Prostate gland (tissue), 2 donors: Measurements from ENCODE around the gene TRAF3IP1. TPM values are rescaled to one million over a fixed set of nuclear protein-coding genes. Genes with fewer than 3 reads are reported as not detected.

Experiments
- DNase-seq: peaks from one replicate; pipeline ENCODE4 v3.0.0-alpha.2; 2019; ENCODE audit warnings: low spot score
- H3K27ac ChIP-seq, 2 donors: fragments of 200-600 bp; sonication (generic); 2 replicates each; pipeline ENCODE4 v1.5.1; 2017 to 2019
- H3K27me3 ChIP-seq: fragments of 200-600 bp; sonication (generic); replicated peaks from 2 replicates; pipeline ENCODE4 v1.5.1; 2019; ENCODE audit not compliant: insufficient read depth
- H3K36me3 ChIP-seq, 2 donors: fragments of 200-600 bp; sonication (generic); 1 replicate in 1 of 2; 2 replicates in 1 of 2; pipeline versions ENCODE4 v1.5.1 to v1.8.1; 2017 to 2019
- H3K4me1 ChIP-seq: fragments of 200-600 bp; sonication (generic); replicated peaks from 2 replicates; pipeline ENCODE4 v1.5.1; 2019
- H3K4me3 ChIP-seq, 2 donors: fragments of 200-600 bp; sonication (generic); 2 replicates each; pipeline ENCODE4 v1.5.1; 2017 to 2019
- H3K9me3 ChIP-seq: fragments of 200-600 bp; sonication (generic); 2 replicates; pipeline ENCODE4 v1.5.1; 2017
- POLR2A ChIP-seq: fragments of 450-650 bp; IDR thresholded peaks from one replicate; pipeline ENCODE4 v1.6.1; 2016; ENCODE audit warnings: antibody characterized with exemption, mild to moderate bottlenecking
- POLR2AphosphoS5 ChIP-seq: sonication (generic); formaldehyde crosslinking; IDR thresholded peaks from one replicate; pipeline ENCODE4 v1.6.1; 2017; ENCODE audit warnings: antibody characterized with exemption
- WGBS: methylation state at CpG from one replicate; pipeline ENCODE4 v1.1.5; 2018; 5-methylcytosine and 5-hydroxymethylcytosine counted together
- intact Hi-C: fragments of 100-400 bp; cut with DNase I; formaldehyde crosslinking; loops from one replicate; pipeline ENCODE4 v1.14.2; 2022
- total RNA-seq, 2 donors: library from RNA; depleted of rRNA; stranded (reverse); fragments of >200 nt; gene quantifications; one replicate each; pipeline ENCODE4 v1.1.0, GENCODE V29; 2016
- TF ChIP-seq, protein P1 (sequence below), 4 experiments: fragments of 200-600 bp in 2 of 4; fragments of 450-650 bp in 2 of 4; sonication (generic) in 2 of 4; IDR thresholded peaks; 1 replicate in 3 of 4; 2 replicates in 1 of 4; pipeline ENCODE4 v1.5.1; 2016 to 2019; ENCODE audit warnings: antibody characterized with exemption in 4 of 4, mild to moderate bottlenecking in 2 of 4, moderate library complexity in 2 of 4

The TRAF3IP1 gene
- total RNA-seq, 2 donors from 2014 or later: 14.4 to 18.5 TPM

DNA sequence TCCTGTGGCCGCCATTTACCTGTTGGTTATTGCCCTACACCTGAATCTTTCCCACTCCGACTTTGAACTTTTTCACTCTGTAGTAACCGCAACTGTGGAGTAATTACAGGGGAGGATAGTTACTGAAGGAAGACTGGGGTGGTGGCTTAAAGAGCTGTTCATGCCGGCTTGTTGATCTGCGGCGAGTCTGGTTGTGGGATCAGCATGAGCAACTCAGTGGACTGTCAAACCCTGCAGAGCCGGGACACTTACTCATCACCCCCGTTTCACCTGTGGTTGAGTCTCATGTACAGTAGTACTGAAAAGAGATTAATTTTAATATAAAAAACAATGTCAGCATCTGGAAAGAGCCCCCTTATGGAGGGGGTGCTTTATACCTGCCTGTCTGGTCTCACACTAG, 108.5 kb downstream of the TRAF3IP1 start:
- no peak for TF ChIP-seq POLR2A
- TF ChIP-seq, protein P1, sequence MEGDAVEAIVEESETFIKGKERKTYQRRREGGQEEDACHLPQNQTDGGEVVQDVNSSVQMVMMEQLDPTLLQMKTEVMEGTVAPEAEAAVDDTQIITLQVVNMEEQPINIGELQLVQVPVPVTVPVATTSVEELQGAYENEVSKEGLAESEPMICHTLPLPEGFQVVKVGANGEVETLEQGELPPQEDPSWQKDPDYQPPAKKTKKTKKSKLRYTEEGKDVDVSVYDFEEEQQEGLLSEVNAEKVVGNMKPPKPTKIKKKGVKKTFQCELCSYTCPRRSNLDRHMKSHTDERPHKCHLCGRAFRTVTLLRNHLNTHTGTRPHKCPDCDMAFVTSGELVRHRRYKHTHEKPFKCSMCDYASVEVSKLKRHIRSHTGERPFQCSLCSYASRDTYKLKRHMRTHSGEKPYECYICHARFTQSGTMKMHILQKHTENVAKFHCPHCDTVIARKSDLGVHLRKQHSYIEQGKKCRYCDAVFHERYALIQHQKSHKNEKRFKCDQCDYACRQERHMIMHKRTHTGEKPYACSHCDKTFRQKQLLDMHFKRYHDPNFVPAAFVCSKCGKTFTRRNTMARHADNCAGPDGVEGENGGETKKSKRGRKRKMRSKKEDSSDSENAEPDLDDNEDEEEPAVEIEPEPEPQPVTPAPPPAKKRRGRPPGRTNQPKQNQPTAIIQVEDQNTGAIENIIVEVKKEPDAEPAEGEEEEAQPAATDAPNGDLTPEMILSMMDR (IDR thresholded peaks at IDR 0.05): no peak
- no peak for TF ChIP-seq POLR2AphosphoS5
- no peak for DNase-seq
- Histone ChIP-seq H3K36me3 (peaks cover 0 to 5% of the 10 kb centered on the region in 2 donors), H3K4me3 (no peak overlapping the region), H3K27ac (no peak overlapping the region), H3K27me3 (no peaks in the 10 kb centered on the region), H3K9me3 (no peaks in the 10 kb centered on the region), H3K4me1 (no peaks in the 10 kb centered on the region)
- WGBS: 94% methylated on average over 8 of the region's 8 CpGs
- intact Hi-C loops: no loop called here

DNA sequence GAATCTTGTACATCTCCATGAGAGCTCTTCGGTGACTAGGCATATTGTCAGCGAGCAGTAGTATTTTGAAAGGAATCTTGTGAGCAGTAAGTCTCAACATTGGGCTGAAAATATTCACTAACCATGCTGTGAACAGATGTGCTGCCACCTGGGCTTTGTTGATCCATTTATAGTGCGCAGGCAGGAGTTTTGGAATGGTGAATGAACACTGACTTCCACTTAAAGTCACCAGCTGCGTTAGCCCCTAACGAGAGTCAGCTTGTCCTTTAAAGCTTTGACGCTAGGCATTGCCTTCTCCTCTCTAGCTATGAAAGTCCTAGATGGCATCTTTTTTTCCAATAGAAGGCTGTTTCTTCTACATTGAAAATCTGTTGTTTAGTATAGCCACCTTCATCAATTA, 110.5 kb downstream of the TRAF3IP1 start:
- intact Hi-C loops: no loop called here
- no peaks in the 10 kb centered on the region for H3K4me1 ChIP-seq

DNA sequence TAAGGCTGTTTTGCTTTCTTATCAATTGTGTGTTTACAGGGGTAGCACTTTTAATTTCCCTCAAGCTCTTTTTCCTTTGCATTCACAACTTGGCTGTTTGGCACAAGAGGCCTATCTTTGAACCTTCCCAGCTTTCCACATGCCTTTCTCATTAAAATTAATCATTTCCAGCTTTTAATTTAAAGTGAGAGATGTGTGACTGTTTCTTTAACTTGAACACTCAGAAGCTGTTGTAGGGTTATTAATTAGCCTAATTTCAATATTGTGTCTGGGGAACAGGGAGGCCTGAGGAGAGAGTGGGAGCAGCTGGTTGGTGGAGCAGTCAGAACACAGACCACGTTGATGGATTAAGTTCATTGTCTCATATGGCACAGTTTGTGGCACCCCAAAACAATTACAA, 111.1 kb downstream of the TRAF3IP1 start:
- intact Hi-C loops: no loop called here
- no peaks in the 10 kb centered on the region for H3K27me3 ChIP-seq
- TF ChIP-seq POLR2A: no peak
- TF ChIP-seq POLR2AphosphoS5: no peak
- H3K9me3 ChIP-seq: no peaks in the 10 kb centered on the region
- peaks cover 0 to 13% of the 10 kb centered on the region in 2 donors for H3K36me3 ChIP-seq
- 79% methylated on average over 1 of the region's 1 CpG for WGBS
- DNase-seq: no peak
- no peak overlapping the region for H3K4me3 ChIP-seq
- H3K27ac ChIP-seq: no peak overlapping the region
- no peaks in the 10 kb centered on the region for H3K4me1 ChIP-seq

More for the DNA sequence above, 110.5 kb downstream of the TRAF3IP1 start:
- no peaks in the 10 kb centered on the region for H3K9me3 ChIP-seq
- TF ChIP-seq, protein P1 (IDR thresholded peaks at IDR 0.05): no peak
- TF ChIP-seq POLR2A (no peak), POLR2AphosphoS5 (no peak)
- no peak overlapping the region for H3K27ac ChIP-seq
- no peak overlapping the region for H3K4me3 ChIP-seq
- DNase-seq: no peak
- no peaks in the 10 kb centered on the region for H3K27me3 ChIP-seq
- peaks cover 0 to 13% of the 10 kb centered on the region in 2 donors for H3K36me3 ChIP-seq
- 98% methylated on average over 6 of the region's 6 CpGs for WGBS

DNA sequence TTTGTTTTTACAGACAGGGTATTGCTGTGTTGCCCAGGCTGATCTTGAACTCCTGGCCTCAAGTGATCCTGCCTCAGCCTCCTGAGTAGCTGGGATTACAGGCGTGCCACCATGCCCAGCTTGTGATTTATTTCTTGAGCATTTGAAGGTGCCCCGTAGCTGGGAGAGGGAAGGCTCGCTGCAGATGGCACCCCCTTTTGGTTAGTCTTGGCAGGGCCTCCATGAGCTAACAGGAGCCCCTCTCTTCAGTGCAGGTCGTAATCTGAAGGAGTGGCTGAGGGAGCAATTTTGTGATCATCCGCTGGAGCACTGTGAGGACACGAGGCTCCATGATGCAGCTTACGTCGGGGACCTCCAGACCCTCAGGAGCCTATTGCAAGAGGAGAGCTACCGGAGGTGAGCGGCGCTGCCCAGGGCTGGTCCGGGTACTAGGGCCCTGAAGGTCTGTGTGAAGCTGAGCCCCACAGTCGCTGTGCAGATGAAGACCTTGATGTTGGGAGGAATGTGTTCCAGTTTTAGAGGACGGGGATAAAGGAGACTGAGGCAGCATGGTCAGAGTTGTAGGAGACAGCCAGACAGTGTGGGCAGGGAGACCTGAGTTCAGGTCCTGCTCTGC, 113.1 kb downstream of the TRAF3IP1 start:
- intact Hi-C loops: no loop called here
- H3K4me3 ChIP-seq: no peak overlapping the region

DNA sequence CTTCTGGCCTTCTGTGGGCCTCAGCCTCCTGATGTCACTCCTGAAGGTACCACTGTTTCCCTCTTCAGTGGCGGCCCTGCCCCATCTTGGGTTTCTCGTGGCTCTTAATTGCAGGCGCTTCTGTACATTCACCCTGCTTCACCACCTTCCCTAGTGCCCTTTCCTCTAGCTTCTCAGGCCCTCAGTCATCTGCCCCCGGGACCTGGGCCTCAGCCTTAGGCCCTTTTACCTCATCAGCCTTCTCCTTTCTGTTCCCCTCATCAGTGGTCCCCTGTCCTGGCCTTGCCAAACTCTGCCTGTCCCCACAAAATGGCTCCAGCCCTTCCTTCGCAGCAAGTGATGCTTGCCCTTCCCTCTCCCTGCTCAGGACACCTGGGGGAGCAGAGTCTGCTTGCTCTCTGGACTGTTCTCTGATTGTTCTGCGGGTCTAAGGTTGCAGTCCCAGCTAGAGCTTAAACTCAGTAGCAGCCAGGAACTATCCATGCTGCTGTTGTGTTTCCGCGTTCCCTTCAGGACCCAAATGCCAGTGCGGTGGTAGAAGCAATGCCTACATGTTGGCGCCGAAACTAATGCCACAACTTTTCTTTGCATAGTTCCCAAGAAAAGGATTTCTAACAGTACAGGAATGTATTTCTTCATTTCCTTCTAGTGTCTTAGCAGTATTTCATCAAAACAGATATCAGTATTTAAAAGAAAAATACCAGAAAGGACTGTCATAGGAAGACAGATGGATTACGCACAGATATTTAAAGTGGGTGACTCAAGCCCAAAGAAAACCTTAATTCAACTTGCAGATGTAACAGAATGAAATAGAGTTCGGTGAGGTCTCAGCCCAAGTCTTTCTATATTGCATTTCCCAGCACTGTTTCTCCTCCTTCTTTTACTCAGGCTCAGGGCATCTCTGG, 113.9 kb downstream of the TRAF3IP1 start:
- no peak overlapping the region for H3K27ac ChIP-seq
- intact Hi-C loops: no loop called here
- no peaks in the 10 kb centered on the region for H3K4me1 ChIP-seq
- no peaks in the 10 kb centered on the region for H3K9me3 ChIP-seq
- no peaks in the 10 kb centered on the region for H3K27me3 ChIP-seq
- no peak for DNase-seq
- TF ChIP-seq, protein P1 (IDR thresholded peaks at IDR 0.05): no peak
- TF ChIP-seq POLR2AphosphoS5: no peak
- TF ChIP-seq POLR2A: no peak
- H3K4me3 ChIP-seq: no peak overlapping the region
- H3K36me3 ChIP-seq: peaks cover 0 to 13% of the 10 kb centered on the region in 2 donors
- WGBS: 87% methylated on average over 13 of the region's 13 CpGs

More for the DNA sequence above, 113.1 kb downstream of the TRAF3IP1 start:
- peaks cover 0 to 13% of the 10 kb centered on the region in 2 donors for H3K36me3 ChIP-seq
- no peaks in the 10 kb centered on the region for H3K9me3 ChIP-seq
- H3K4me1 ChIP-seq: no peaks in the 10 kb centered on the region
- no peaks in the 10 kb centered on the region for H3K27me3 ChIP-seq
- WGBS: 96% methylated on average over 14 of the region's 14 CpGs
- DNase-seq: no peak
- H3K27ac ChIP-seq: no peak overlapping the region
- no peak for TF ChIP-seq POLR2A
- TF ChIP-seq, protein P1 (IDR thresholded peaks at IDR 0.05): no peak
- TF ChIP-seq POLR2AphosphoS5: no peak
